ENCODE results near the gene BARX2. TPM values are rescaled to one million over a fixed set of nuclear protein-coding genes. Genes with fewer than 3 reads are reported as not detected.

The BARX2 gene
- total RNA-seq, 1 experiment from 2014 or later, result not detected

- Histone ChIP-seq H3K27me3 (ENCODE audit: control insufficient read depth, insufficient read depth, low read length) (no peaks in the 10 kb centered on the region; the same call in 1 of the 2 replicates), H3K36me3 (replicated peaks; ENCODE audit: control insufficient read depth, insufficient read depth, low read length) (no peaks in the 10 kb centered on the region), H3K4me3 (ENCODE audit: insufficient read depth, low read depth, low read length) (no peak overlapping the region)
- DNase-seq, result no peak
Observed at GRCh38 chr11:129402206-129403171, 26.8 kb downstream of the BARX2 start.

GRCh38 chr11:129404731-129405130, 29.1 kb downstream of the BARX2 start:
- no peak for DNase-seq
- Histone ChIP-seq H3K4me3 (ENCODE audit: insufficient read depth, low read depth, low read length) (no peak overlapping the region), H3K27me3 (ENCODE audit: control insufficient read depth, insufficient read depth, low read length) (no peaks in the 10 kb centered on the region; the same call in 1 of the 2 replicates), H3K36me3 (replicated peaks; ENCODE audit: control insufficient read depth, insufficient read depth, low read length) (no peaks in the 10 kb centered on the region)

GRCh38 chr11:129408865-129409444, 33.3 kb downstream of the BARX2 start:
- Histone ChIP-seq H3K4me3 (ENCODE audit: insufficient read depth, low read depth, low read length) (no peak overlapping the region), H3K36me3 (replicated peaks; ENCODE audit: control insufficient read depth, insufficient read depth, low read length) (no peaks in the 10 kb centered on the region), H3K27me3 (ENCODE audit: control insufficient read depth, insufficient read depth, low read length) (no peaks in the 10 kb centered on the region; the same call in 1 of the 2 replicates)
- no peak for DNase-seq

GRCh38 chr11:129410395-129410960, 34.8 kb downstream of the BARX2 start:
- H3K4me3 ChIP-seq (ENCODE audit: insufficient read depth, low read depth, low read length), result no peak overlapping the region
- DNase-seq, result no peak
- no peaks in the 10 kb centered on the region for H3K36me3 ChIP-seq (replicated peaks; ENCODE audit: control insufficient read depth, insufficient read depth, low read length)
- H3K27me3 ChIP-seq (ENCODE audit: control insufficient read depth, insufficient read depth, low read length), result no peaks in the 10 kb centered on the region; the same call in 1 of the 2 replicates

GRCh38 chr11:129412494-129412893, 36.8 kb downstream of the BARX2 start:
- no peak overlapping the region for H3K4me3 ChIP-seq (ENCODE audit: insufficient read depth, low read depth, low read length)
- no peaks in the 10 kb centered on the region for H3K27me3 ChIP-seq (ENCODE audit: control insufficient read depth, insufficient read depth, low read length)
- peak; percentile 56 for DNase-seq
- no peaks in the 10 kb centered on the region for H3K36me3 ChIP-seq (replicated peaks; ENCODE audit: control insufficient read depth, insufficient read depth, low read length)

- DNase-seq, result no peak
- Histone ChIP-seq H3K4me3 (ENCODE audit: insufficient read depth, low read depth, low read length) (no peak overlapping the region), H3K27me3 (ENCODE audit: control insufficient read depth, insufficient read depth, low read length) (no peaks in the 10 kb centered on the region), H3K36me3 (replicated peaks; ENCODE audit: control insufficient read depth, insufficient read depth, low read length) (no peaks in the 10 kb centered on the region)
Observed at GRCh38 chr11:129414144-129414872, 38.7 kb downstream of the BARX2 start.

- no peak for DNase-seq
- no peaks in the 10 kb centered on the region for H3K27me3 ChIP-seq (ENCODE audit: control insufficient read depth, insufficient read depth, low read length)
- no peaks in the 10 kb centered on the region for H3K36me3 ChIP-seq (replicated peaks; ENCODE audit: control insufficient read depth, insufficient read depth, low read length)
- no peak overlapping the region for H3K4me3 ChIP-seq (ENCODE audit: insufficient read depth, low read depth, low read length)
Observed at GRCh38 chr11:129416080-129416820, 40.6 kb downstream of the BARX2 start.

- DNase-seq, result no peak
- no peak overlapping the region for H3K4me3 ChIP-seq (ENCODE audit: insufficient read depth, low read depth, low read length)
- no peaks in the 10 kb centered on the region for H3K27me3 ChIP-seq (ENCODE audit: control insufficient read depth, insufficient read depth, low read length)
- no peaks in the 10 kb centered on the region for H3K36me3 ChIP-seq (replicated peaks; ENCODE audit: control insufficient read depth, insufficient read depth, low read length)
Observed at GRCh38 chr11:129417458-129417857, 41.8 kb downstream of the BARX2 start.

- Histone ChIP-seq H3K36me3 (replicated peaks; ENCODE audit: control insufficient read depth, insufficient read depth, low read length) (no peaks in the 10 kb centered on the region), H3K4me3 (ENCODE audit: insufficient read depth, low read depth, low read length) (no peak overlapping the region), H3K27me3 (ENCODE audit: control insufficient read depth, insufficient read depth, low read length) (no peaks in the 10 kb centered on the region)
- no peak for DNase-seq
Observed at GRCh38 chr11:129418039-129418438, 42.4 kb downstream of the BARX2 start.

- Histone ChIP-seq H3K4me3 (ENCODE audit: insufficient read depth, low read depth, low read length) (no peak overlapping the region), H3K27me3 (ENCODE audit: control insufficient read depth, insufficient read depth, low read length) (no peaks in the 10 kb centered on the region), H3K36me3 (replicated peaks; ENCODE audit: control insufficient read depth, insufficient read depth, low read length) (no peaks in the 10 kb centered on the region)
- no peak for DNase-seq
Observed at GRCh38 chr11:129419386-129419785, 43.7 kb downstream of the BARX2 start.

- Histone ChIP-seq H3K27me3 (ENCODE audit: control insufficient read depth, insufficient read depth, low read length) (no peaks in the 10 kb centered on the region), H3K4me3 (ENCODE audit: insufficient read depth, low read depth, low read length) (no peak overlapping the region), H3K36me3 (replicated peaks; ENCODE audit: control insufficient read depth, insufficient read depth, low read length) (no peaks in the 10 kb centered on the region)
- DNase-seq, result no peak
Observed at GRCh38 chr11:129423426-129423825, 47.8 kb downstream of the BARX2 start.

GRCh38 chr11:129425214-129425613, 49.6 kb downstream of the BARX2 start:
- DNase-seq, result no peak
- Histone ChIP-seq H3K27me3 (ENCODE audit: control insufficient read depth, insufficient read depth, low read length) (no peaks in the 10 kb centered on the region), H3K4me3 (ENCODE audit: insufficient read depth, low read depth, low read length) (no peak overlapping the region), H3K36me3 (replicated peaks; ENCODE audit: control insufficient read depth, insufficient read depth, low read length) (no peaks in the 10 kb centered on the region)

- Histone ChIP-seq H3K36me3 (replicated peaks; ENCODE audit: control insufficient read depth, insufficient read depth, low read length) (no peaks in the 10 kb centered on the region), H3K27me3 (ENCODE audit: control insufficient read depth, insufficient read depth, low read length) (no peaks in the 10 kb centered on the region), H3K4me3 (ENCODE audit: insufficient read depth, low read depth, low read length) (no peak overlapping the region)
- DNase-seq, result no peak
Observed at GRCh38 chr11:129426038-129426437, 50.4 kb downstream of the BARX2 start.

- Histone ChIP-seq H3K27me3 (ENCODE audit: control insufficient read depth, insufficient read depth, low read length) (no peaks in the 10 kb centered on the region), H3K4me3 (ENCODE audit: insufficient read depth, low read depth, low read length) (no peak overlapping the region), H3K36me3 (replicated peaks; ENCODE audit: control insufficient read depth, insufficient read depth, low read length) (no peaks in the 10 kb centered on the region)
- DNase-seq, result no peak
Observed at GRCh38 chr11:129426776-129427175, 51.1 kb downstream of the BARX2 start.
